ENCODE measurements around the gene RNF103. TPM values are rescaled to one million over a fixed set of nuclear protein-coding genes. Genes with fewer than 3 reads are reported as not detected.

Gene RNF103
- total and polyA plus RNA-seq, 2 of the 13 experiments (the other 11 are each of a cell fraction or from before 2014, with no cell fraction given), result 19.8 to 21.1 TPM

DNA sequence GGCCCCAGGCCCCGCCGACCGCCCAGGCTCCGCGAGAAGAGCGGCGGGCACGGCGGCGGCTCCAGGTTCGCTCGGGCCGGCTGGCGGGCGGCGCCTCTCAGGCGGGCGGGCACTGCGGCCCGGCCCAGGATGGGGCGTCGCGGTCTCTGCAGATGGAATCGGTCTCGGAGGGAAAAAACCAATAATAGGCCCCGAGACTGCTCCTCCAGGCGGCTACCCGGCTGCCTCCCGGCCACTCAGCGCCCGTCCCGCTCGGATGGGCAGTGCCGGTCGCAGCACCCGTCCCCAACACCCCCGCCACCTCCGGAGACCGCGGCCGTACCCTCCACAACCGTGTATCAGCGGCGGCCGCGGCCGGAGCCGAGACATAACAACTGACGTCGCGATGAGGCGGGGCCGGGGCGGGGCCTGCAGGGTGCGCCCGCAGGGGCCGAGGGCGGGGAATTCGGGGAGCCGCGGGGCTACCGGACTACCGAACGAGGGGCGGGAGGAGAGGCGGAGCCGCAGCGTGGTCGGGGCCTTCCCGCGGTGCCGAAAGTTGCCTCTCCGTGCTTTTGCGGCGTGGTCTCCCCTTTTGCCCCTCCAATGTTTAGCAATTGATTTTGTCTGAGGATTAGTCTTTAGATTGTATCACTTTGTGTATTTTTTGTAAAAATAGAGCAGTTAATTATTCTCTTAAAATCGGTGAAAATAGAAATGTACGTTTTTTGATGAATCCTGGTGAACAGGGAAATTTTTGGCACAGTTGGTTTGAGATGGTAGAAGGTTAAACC, at the start of gene RNF103 (continued):
- TF ChIP-seq, protein P1, sequence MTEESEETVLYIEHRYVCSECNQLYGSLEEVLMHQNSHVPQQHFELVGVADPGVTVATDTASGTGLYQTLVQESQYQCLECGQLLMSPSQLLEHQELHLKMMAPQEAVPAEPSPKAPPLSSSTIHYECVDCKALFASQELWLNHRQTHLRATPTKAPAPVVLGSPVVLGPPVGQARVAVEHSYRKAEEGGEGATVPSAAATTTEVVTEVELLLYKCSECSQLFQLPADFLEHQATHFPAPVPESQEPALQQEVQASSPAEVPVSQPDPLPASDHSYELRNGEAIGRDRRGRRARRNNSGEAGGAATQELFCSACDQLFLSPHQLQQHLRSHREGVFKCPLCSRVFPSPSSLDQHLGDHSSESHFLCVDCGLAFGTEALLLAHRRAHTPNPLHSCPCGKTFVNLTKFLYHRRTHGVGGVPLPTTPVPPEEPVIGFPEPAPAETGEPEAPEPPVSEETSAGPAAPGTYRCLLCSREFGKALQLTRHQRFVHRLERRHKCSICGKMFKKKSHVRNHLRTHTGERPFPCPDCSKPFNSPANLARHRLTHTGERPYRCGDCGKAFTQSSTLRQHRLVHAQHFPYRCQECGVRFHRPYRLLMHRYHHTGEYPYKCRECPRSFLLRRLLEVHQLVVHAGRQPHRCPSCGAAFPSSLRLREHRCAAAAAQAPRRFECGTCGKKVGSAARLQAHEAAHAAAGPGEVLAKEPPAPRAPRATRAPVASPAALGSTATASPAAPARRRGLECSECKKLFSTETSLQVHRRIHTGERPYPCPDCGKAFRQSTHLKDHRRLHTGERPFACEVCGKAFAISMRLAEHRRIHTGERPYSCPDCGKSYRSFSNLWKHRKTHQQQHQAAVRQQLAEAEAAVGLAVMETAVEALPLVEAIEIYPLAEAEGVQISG (CRISPR knock-in tag; IDR thresholded peaks at IDR 0.05), result peak; percentile 66
- TF ChIP-seq NKX3-1 (CRISPR knock-in tag; IDR thresholded peaks at IDR 0.05), result no peak
- no peak for TF ChIP-seq CC2D1A (CRISPR knock-in tag; IDR thresholded peaks at IDR 0.05)
- TF ChIP-seq ZSCAN20 (CRISPR knock-in tag; IDR thresholded peaks at IDR 0.05; ENCODE audit: borderline replicate concordance), result peak; percentile 32; the same call in 1 of the 2 replicates
- peak; percentile 88 for TF ChIP-seq SALL1 (CRISPR knock-in tag; IDR thresholded peaks at IDR 0.05)
- peak; percentile 45; the same call in 1 of the 2 replicates for TF ChIP-seq ARNTL (CRISPR knock-in tag; IDR thresholded peaks at IDR 0.05)
- no peak for TF ChIP-seq ESRRA (CRISPR knock-in tag; IDR thresholded peaks at IDR 0.05; ENCODE audit: low read depth)
- TF ChIP-seq NPAS2 (CRISPR knock-in tag; IDR thresholded peaks at IDR 0.05; ENCODE audit: borderline replicate concordance), result no peak
- TF ChIP-seq, protein P2, sequence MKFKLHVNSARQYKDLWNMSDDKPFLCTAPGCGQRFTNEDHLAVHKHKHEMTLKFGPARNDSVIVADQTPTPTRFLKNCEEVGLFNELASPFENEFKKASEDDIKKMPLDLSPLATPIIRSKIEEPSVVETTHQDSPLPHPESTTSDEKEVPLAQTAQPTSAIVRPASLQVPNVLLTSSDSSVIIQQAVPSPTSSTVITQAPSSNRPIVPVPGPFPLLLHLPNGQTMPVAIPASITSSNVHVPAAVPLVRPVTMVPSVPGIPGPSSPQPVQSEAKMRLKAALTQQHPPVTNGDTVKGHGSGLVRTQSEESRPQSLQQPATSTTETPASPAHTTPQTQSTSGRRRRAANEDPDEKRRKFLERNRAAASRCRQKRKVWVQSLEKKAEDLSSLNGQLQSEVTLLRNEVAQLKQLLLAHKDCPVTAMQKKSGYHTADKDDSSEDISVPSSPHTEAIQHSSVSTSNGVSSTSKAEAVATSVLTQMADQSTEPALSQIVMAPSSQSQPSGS (CRISPR knock-in tag; IDR thresholded peaks at IDR 0.05), result peak; percentile 72; the same call in 1 of the 2 replicates
- no peak for TF ChIP-seq THYN1 (CRISPR knock-in tag; IDR thresholded peaks at IDR 0.05; ENCODE audit: borderline replicate concordance, low read depth)
- TF ChIP-seq ZFP37 (CRISPR knock-in tag; IDR thresholded peaks at IDR 0.05; ENCODE audit: borderline replicate concordance), result peak; percentile 92
- TF ChIP-seq ZNF678 (CRISPR knock-in tag; IDR thresholded peaks at IDR 0.05), result peak; percentile 30; the same call in 1 of the 2 replicates
- peak; percentile 77; the same call in 1 of the 2 replicates for TF ChIP-seq PHF21A (CRISPR knock-in tag; IDR thresholded peaks at IDR 0.05)
- TF ChIP-seq ZNF446 (CRISPR knock-in tag; IDR thresholded peaks at IDR 0.05), result no peak; the same call in none of the 2 replicates
- TF ChIP-seq, protein P3, sequence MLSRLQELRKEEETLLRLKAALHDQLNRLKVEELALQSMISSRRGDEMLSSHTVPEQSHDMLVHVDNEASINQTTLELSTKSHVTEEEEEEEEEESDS (CRISPR knock-in tag; IDR thresholded peaks at IDR 0.05; ENCODE audit: borderline replicate concordance), result 0 out of 2 replicates have a peak, but pooled peaks have one; percentile 32
- TF ChIP-seq, protein P4, sequence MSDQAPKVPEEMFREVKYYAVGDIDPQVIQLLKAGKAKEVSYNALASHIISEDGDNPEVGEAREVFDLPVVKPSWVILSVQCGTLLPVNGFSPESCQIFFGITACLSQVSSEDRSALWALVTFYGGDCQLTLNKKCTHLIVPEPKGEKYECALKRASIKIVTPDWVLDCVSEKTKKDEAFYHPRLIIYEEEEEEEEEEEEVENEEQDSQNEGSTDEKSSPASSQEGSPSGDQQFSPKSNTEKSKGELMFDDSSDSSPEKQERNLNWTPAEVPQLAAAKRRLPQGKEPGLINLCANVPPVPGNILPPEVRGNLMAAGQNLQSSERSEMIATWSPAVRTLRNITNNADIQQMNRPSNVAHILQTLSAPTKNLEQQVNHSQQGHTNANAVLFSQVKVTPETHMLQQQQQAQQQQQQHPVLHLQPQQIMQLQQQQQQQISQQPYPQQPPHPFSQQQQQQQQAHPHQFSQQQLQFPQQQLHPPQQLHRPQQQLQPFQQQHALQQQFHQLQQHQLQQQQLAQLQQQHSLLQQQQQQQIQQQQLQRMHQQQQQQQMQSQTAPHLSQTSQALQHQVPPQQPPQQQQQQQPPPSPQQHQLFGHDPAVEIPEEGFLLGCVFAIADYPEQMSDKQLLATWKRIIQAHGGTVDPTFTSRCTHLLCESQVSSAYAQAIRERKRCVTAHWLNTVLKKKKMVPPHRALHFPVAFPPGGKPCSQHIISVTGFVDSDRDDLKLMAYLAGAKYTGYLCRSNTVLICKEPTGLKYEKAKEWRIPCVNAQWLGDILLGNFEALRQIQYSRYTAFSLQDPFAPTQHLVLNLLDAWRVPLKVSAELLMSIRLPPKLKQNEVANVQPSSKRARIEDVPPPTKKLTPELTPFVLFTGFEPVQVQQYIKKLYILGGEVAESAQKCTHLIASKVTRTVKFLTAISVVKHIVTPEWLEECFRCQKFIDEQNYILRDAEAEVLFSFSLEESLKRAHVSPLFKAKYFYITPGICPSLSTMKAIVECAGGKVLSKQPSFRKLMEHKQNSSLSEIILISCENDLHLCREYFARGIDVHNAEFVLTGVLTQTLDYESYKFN (CRISPR knock-in tag; conservative IDR thresholded peaks at IDR 0.05), result peak; percentile 67
- no peak; the same call in 1 of the 2 replicates for TF ChIP-seq IRF9 (CRISPR knock-in tag; IDR thresholded peaks at IDR 0.05; ENCODE audit: borderline replicate concordance)
- peak; percentile 83; the same call in 1 of the 2 replicates for TF ChIP-seq ZNF556 (CRISPR knock-in tag; IDR thresholded peaks at IDR 0.05; ENCODE audit: borderline replicate concordance)
- TF ChIP-seq REL (CRISPR knock-in tag; conservative IDR thresholded peaks at IDR 0.05), result no peak

Measured in HepG2 (cell line).